Astrocyte of the hippocampus (primary cell): ENCODE results near the gene HLA-B.

ENCODE experiments used
- DNase-seq: peaks from one replicate; pipeline ENCODE4 v3.0.0; 2011; ENCODE audit warnings: low read depth, low spot score

Gene HLA-B

GRCh38 chr6:31352683-31353383 is 4.1 kb downstream of the HLA-B start:
- DNase-seq = no peak

- DNase-seq = no peak
These were observed 4.7 kb downstream of the HLA-B start for GRCh38 chr6:31352310-31352682.

DNA sequence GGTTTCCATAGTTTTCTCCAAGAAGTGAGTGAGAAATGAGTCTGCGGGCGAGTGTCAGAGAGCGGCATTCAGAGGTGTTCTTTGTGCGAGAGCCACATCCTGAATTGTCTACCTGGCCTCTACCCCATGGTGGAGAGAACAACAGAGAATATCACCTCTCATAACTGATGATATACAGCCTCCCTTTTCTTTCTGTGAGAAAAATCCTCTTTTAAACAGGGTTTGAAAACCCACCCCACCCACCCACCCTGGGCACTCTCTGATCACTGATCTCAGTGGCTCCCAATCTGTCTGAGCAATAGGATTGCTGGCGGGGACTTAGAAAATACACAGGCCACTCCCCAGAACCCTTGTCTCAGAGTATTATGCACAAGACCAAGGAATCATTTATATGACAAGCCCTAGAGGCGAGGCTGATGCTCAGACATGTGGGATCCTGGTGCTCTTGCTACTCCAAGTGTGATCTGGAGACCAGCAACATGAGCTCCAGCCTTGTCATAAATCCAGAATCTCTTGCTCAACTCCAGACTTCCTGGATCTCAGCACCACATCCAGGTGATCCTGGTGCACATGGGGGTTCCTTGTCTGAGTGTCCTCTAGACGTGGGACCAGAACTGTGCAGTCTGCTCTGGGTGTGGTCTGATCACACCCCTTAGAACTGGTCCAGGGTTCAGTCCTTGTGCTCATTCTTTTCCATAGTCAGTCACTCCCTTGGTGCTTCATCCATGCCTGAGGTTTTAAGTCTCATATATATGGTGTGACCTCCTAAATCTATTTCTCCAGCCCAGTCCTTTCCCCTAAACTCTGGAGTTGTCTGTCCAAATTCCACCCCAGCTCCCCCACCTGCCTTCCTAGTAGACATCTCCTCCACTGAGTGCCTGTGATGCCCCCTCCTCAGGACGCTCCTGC is 5.3 kb downstream of the HLA-B start:
- DNase-seq = no peak

GRCh38 chr6:31351033-31351380 is 6.0 kb downstream of the HLA-B start:
- DNase-seq = no peak

GRCh38 chr6:31350196-31351032 is 6.6 kb downstream of the HLA-B start:
- no peak for DNase-seq

DNA sequence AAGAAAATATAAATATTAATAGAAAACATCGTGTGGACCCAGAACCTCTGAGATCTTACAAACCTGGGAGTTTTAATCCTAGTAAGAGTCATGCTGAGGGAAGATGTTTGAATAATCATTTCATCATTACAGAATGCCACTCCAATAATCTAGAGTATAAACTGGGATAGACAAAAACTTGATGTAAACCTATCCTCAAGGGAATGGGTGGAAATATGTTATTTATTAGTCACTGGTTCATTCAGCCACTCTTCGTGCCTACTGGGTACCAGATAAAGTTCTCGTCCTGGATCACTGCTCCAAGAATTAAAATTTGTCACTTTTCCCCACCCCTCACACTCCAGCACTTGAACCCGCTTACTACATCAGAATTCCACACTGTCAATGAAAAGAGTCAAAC is 7.7 kb downstream of the HLA-B start:
- DNase-seq = no peak

- DNase-seq = no peak
These were observed 11.8 kb downstream of the HLA-B start for GRCh38 chr6:31345026-31345730.

DNA sequence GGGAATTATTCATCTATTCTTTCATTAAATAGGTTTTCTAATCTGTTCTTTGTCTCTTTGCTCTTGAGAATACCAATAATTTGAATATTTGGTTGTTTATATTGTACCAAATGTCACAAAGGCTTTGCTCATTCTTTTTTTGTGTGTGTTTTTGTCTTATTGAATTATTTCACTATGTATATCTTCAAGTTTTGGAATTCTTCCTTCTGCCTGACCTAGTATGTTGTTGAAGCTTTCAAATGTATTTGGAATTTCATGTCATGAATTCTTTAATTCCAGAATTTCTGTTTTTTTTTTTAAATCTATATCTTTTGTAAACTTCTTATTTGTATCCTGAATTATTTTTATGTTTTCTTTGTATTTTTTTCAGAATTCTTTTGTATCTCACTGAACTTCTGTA is 16.8 kb downstream of the HLA-B start:
- no peak for DNase-seq

GRCh38 chr6:31339210-31339609 is 17.8 kb downstream of the HLA-B start:
- no peak for DNase-seq

- DNase-seq = no peak
These were observed 20.0 kb downstream of the HLA-B start for GRCh38 chr6:31336896-31337496.

DNA sequence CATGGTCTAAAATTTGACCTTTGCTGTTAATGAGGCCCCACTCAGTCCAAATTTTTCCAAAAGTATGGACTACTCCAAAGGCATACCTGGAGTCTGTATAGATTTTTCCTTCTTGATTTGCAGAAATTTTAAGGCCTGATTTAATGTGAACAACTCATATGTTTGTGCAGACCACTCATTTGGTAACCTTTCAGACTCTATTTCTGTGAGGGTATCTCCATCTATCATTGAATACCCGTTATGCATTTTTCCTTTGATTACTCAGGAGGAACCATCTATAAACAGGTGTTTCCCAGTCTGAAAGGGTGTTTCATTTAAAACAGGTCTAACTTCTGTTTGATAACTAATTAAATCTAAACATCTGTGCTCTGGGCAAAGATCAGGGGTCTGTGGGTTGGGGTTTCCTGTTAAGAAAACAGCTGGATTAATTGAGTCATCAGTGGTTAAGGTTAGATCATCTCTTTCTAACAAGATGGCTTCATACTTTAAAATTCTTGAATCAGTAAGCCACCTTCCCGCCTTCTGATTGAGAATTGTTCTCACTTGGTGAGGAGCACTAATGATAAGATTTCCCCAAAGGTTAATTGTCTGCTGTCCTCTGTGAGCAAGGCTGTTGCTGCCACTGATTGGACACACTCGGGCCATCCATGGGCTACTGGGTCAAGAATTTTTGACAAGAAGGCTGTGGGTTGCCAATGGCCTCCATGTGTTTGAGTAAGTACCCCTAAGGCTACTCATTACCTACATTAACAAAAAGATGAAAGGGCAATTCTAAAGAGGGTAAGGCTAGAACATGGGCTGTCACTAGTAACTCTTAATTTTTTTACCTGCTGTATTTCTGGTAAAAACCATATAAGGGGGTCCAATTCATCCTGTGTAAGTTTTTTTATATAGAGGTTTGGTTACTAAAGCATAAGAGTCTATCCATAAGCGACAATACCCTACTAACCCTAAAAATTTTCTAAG is 24.1 kb downstream of the HLA-B start:
- no peak for DNase-seq

DNA sequence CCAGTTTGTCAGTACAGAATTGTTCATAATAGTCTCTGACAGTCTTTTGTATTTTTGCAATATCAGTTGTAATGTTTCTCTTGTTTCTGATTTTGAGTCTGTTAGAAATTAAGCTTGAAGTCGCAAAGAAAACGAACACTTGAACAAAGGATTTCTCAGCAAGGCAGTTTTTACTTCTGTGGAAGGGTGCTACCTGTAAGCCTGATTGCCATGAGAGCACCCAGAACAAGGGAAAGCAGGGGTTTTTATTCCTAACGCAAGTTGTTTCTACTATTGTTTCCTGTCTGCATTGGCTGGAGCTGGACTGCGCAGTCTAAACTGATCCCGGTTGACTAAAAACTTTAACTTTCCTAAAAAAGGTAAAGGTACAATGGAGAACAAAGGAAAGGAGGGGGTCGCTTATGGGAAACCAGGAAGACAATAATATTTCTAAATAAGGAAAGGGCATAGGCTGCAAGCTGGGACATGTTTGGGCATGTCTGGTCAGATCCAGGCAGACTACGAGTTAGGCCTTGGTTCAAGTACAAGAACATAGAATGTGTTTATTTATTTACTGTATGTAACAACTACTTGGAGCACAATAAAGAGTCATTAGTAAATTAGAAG is 28.5 kb downstream of the HLA-B start:
- DNase-seq = no peak

- DNase-seq = no peak
These were observed 35.2 kb downstream of the HLA-B start for GRCh38 chr6:31321820-31322219.

DNA sequence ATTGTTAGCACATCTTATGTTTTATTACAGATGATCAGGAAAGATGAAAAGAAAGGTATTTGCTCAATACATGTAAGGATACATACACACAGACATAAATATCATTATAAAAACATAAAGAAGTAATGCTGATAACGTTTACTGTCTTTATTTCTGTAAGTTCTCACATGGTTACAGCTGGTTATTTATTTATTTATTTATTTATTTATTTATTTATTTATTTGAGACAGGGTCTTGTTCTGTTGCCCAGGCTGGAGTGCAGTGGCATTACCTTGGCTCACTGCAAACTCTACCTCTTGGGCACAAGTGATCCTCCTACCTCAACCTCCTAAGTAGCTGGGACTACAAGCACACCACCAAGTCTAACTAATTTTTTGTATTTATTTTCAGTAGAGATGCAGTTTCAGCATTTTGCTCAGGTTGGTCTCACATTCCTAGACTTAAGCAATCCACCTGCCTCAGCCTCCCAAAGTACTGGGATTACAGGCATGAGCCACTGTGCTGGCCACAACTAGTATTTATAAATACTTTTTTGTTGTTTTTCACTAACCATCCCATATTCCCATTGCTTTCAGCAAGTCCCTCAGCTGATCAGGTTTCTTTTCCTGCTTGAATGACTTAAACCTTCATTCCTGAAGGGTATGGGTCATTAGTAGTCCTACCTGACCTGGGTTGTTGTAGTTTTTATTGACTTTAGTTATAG is 35.8 kb downstream of the HLA-B start:
- DNase-seq = no peak

- DNase-seq = no peak
These were observed 39.9 kb downstream of the HLA-B start for GRCh38 chr6:31317036-31317435.

DNA sequence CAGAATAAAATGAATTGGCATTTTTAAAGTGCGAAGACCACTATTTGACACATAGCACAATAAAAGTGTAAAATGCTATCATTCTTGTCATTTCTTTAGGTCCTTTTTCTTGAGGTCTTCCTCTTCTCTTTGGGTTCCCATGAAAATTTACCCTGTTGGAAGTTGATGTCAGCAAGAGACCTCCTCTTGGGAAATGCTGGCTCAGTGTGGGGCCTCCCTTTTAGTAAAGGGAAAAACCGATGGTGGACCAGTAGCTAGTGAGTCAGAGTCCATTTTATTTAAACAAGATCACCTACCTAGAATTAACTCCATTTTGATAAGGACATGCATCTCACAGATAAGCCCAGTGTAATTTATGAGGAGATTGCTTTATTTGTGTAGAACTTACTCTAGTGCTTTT is 47.3 kb downstream of the HLA-B start:
- no peak for DNase-seq

GRCh38 chr6:31308845-31309175 is 48.2 kb downstream of the HLA-B start:
- DNase-seq = no peak

GRCh38 chr6:31308050-31308844 is 48.7 kb downstream of the HLA-B start:
- no peak for DNase-seq
